Fibroblast of lung (primary cell): Measurements from ENCODE around the gene ACBD5.

ENCODE experiments used
- EZH2 ChIP-seq: IDR thresholded peaks from 2 replicates; pipeline ENCODE4 v1.5.1; 2012; ENCODE audit warnings: low read length, control low read depth, mild to moderate bottlenecking; ENCODE audit errors: missing control alignments
- TF ChIP-seq, protein P1 (sequence below), 2 donors: IDR thresholded peaks in 1 of 2; conservative IDR thresholded peaks in 1 of 2; 1 replicate in 1 of 2; 2 replicates in 1 of 2; pipeline ENCODE4 v1.5.1; 2011 to 2012; ENCODE audit warnings: low read length in 2 of 2, control low read depth in 1 of 2, inconsistent platforms in 1 of 2, low read depth in 1 of 2, mild to moderate bottlenecking in 1 of 2

DNA sequence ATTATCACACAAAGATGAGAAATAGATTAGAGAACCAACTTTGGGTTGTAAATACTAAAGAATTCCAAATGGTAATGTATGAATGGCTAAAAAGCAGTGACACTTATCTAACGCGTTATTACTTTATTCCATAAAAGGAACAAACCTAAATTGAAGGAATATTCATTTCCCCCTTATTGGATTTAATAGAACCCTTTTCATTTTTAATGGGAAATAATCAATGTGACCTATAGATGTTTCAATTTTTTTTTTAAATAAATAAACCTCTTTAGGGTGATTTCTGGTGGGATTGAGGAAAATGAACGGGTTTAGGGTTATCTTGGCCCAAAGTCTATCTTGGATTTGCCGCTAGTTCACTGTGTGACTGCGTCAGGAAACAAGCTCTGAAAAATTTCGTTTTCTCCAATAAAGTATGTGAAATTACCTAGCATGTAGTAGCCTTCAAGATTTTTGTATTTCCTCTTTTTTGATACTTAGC lies 1.9 kb upstream of the ACBD5 start:
- TF ChIP-seq, protein P1, sequence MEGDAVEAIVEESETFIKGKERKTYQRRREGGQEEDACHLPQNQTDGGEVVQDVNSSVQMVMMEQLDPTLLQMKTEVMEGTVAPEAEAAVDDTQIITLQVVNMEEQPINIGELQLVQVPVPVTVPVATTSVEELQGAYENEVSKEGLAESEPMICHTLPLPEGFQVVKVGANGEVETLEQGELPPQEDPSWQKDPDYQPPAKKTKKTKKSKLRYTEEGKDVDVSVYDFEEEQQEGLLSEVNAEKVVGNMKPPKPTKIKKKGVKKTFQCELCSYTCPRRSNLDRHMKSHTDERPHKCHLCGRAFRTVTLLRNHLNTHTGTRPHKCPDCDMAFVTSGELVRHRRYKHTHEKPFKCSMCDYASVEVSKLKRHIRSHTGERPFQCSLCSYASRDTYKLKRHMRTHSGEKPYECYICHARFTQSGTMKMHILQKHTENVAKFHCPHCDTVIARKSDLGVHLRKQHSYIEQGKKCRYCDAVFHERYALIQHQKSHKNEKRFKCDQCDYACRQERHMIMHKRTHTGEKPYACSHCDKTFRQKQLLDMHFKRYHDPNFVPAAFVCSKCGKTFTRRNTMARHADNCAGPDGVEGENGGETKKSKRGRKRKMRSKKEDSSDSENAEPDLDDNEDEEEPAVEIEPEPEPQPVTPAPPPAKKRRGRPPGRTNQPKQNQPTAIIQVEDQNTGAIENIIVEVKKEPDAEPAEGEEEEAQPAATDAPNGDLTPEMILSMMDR (conservative IDR thresholded peaks at IDR 0.05 in 1 of 2, IDR thresholded peaks at IDR 0.05 in 1 of 2; ENCODE audit: low read depth in 1 of 2, low read length in 2 of 2): no peak
- no peak for TF ChIP-seq EZH2
